ENCODE results near the gene ARHGAP10.

Gene ARHGAP10

GRCh38 chr4:148110169-148110568 is 378.3 kb downstream of the ARHGAP10 start:
- no peak for DNase-seq

DNA sequence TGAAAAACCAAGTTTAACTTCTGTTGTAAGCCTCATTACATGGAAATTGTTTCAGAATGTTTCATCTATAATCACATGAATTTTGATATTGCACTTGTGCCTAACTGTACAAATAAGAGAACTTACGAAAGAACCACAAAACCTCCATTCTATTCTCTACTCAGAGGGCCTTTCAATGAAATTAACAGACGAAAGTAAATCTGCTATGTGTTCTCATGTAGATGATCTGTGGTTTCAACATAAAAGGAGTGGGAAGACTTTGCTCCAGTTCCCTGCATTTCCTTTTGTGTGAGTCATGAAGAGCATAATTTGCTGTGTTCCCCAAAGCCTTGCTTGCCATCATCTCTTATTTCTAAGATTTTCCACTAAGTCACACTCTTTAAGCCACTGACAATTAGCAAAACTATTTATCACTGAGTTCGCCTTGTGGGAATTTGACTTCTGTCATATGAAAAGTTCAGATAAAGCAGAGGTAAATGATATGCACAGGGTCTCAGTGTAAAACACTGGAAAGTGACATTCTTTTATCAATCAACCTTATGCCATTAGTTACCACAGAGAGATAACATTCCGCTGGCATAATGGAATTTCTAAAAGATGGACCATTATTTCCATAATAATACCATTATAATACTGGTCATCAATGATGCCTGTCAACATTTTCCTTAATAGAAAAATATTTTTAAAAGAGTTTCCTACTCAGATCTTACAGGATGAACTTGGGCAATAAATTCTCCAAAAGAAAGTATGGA is 380.5 kb downstream of the ARHGAP10 start:
- no peak for DNase-seq

GRCh38 chr4:148114436-148114835 is 382.5 kb downstream of the ARHGAP10 start:
- no peak for DNase-seq

GRCh38 chr4:148116264-148116663 is 384.4 kb downstream of the ARHGAP10 start:
- DNase-seq = no peak

DNA sequence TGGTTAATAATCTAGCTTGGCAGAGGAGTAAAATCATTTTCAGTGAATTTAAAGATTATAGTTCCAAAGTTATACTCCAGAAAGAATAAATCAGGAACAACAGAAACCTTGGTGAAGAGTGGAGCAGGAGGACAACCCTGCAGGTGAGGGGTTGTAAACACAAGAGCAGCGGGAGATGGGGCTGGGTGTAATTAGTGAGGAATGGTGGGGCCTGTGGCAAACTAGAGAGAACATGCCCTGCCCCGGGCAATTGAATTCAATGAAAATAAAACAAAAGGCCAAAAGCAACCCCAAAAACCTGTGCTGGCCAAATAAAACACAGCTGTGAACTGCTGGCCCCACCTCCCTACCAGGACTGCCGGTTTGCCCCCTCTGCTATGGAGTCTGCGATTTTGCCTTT is 385.1 kb downstream of the ARHGAP10 start:
- no peak for DNase-seq

DNA sequence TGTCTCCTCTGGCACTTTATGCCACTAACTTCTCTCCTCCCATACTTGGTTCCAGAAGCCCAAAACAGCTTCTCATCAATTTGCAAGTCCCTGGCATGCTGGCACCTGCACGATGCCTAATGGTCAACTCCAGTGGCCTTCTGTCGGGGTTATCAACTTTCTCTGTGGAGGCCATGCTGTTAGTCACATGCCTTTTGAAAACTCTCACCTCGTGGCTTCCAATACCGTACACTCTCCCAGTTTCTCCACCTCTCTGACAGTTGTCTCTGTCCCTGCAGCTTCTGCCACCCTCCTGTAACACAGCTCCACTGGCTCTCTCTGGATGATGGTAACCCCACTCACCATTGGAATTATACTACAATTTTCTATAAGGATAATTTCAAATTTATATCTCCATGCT is 386.3 kb downstream of the ARHGAP10 start:
- DNase-seq = no peak

- DNase-seq = no peak
Observed at GRCh38 chr4:148118633-148119032, 386.7 kb downstream of the ARHGAP10 start.

DNA sequence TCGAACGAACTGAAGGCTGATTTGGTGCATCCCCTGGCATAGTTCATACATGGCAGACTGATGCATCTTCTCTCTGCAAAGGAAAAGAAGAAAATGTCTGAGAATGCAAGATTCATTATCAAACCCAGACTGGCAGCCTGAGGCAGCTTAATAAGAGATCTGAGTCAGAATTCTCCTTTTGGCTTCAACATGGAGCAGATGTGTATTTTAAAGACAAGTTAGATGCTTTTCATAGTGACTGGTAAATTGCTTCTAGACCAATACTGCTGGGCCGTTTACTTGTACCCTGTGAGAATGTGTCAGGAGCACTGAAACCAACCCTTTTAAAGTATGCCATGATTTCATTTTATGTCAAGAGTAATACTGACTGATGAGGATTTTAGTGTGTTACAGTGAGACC is 388.3 kb downstream of the ARHGAP10 start:
- no peak for DNase-seq
